HEK293 (cell line): ENCODE measurements around the gene IRX1.

Source experiments
- BCL11B ChIP-seq: fragments of 450-650 bp; formaldehyde crosslinking; IDR thresholded peaks from 2 replicates; pipeline ENCODE4 v1.5.1; 2016; ENCODE audit warnings: low read depth, missing biosample characterization, missing genetic modification characterization
- CTCF ChIP-seq: fragments of 450-650 bp; formaldehyde crosslinking; IDR thresholded peaks from 2 replicates; pipeline ENCODE4 v1.5.1; 2016; ENCODE audit warnings: missing biosample characterization, missing genetic modification characterization
- HOXA7 ChIP-seq: sonication (generic); formaldehyde crosslinking; IDR thresholded peaks from 2 replicates; pipeline ENCODE4 v1.8.1; 2022; ENCODE audit warnings: missing genetic modification reagents, borderline replicate concordance
- ZIC2 ChIP-seq: fragments of 450-650 bp; formaldehyde crosslinking; IDR thresholded peaks from 2 replicates; pipeline ENCODE4 v1.5.1; 2016; ENCODE audit warnings: missing biosample characterization, missing genetic modification characterization
- ZNF514 ChIP-seq: fragments of 450-650 bp; formaldehyde crosslinking; IDR thresholded peaks from 2 replicates; pipeline ENCODE4 v1.5.1; 2016; ENCODE audit warnings: missing biosample characterization, missing genetic modification characterization
- ZNF521 ChIP-seq: fragments of 450-650 bp; formaldehyde crosslinking; IDR thresholded peaks from 2 replicates; pipeline ENCODE4 v1.5.1; 2017; ENCODE audit warnings: missing biosample characterization, mild to moderate bottlenecking, missing genetic modification characterization
- ZNF549 ChIP-seq: fragments of 450-650 bp; IDR thresholded peaks from 2 replicates; pipeline ENCODE4 v1.5.1; 2018; ENCODE audit warnings: missing biosample characterization, missing genetic modification characterization, mild to moderate bottlenecking, inconsistent platforms, moderate library complexity
- ZNF555 ChIP-seq: fragments of 450-650 bp; formaldehyde crosslinking; conservative IDR thresholded peaks from 2 replicates; pipeline ENCODE4 v1.5.1; 2017; ENCODE audit warnings: missing biosample characterization, mild to moderate bottlenecking, missing genetic modification characterization, inconsistent platforms
- ZNF704 ChIP-seq: fragments of 450-650 bp; formaldehyde crosslinking; IDR thresholded peaks from 2 replicates; pipeline ENCODE4 v1.5.1; 2016; ENCODE audit warnings: missing biosample characterization, missing genetic modification characterization
- TF ChIP-seq, protein P1 (sequence below): fragments of 450-650 bp; formaldehyde crosslinking; IDR thresholded peaks from 2 replicates; pipeline ENCODE4 v1.5.1; 2016; ENCODE audit warnings: missing biosample characterization, missing genetic modification characterization

DNA sequence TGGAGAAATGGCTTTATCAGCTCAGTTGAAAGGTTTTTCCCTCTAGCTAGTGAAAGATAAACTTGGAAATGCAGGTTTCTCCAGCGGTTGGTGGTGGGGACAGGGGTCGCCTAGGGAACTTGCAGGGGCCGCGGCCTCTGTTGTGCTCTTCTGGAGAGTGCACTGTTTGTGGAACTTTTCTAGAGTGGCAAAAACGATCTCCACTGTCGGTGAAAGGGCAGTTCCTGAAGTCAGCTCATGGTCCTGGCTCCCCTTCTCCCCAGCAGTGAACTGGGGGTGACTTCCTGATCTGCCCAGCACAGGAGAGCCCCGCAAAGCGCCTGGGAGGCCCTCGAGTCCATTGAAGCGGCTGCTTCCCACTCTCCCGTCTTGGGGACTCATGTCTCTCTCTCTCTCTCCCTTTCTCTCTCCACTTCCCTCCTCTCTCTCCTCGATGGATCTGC is 3.2 kb downstream of the IRX1 start:
- no peak for TF ChIP-seq ZNF704
- TF ChIP-seq ZNF549 (tag by site-specific recombination), result no peak
- TF ChIP-seq ZNF555, result no peak
- TF ChIP-seq HOXA7, result no peak
- TF ChIP-seq CTCF (tag by site-specific recombination), result no peak
- no peak for TF ChIP-seq ZNF514
- TF ChIP-seq ZNF521, result no peak
- TF ChIP-seq, protein P1, sequence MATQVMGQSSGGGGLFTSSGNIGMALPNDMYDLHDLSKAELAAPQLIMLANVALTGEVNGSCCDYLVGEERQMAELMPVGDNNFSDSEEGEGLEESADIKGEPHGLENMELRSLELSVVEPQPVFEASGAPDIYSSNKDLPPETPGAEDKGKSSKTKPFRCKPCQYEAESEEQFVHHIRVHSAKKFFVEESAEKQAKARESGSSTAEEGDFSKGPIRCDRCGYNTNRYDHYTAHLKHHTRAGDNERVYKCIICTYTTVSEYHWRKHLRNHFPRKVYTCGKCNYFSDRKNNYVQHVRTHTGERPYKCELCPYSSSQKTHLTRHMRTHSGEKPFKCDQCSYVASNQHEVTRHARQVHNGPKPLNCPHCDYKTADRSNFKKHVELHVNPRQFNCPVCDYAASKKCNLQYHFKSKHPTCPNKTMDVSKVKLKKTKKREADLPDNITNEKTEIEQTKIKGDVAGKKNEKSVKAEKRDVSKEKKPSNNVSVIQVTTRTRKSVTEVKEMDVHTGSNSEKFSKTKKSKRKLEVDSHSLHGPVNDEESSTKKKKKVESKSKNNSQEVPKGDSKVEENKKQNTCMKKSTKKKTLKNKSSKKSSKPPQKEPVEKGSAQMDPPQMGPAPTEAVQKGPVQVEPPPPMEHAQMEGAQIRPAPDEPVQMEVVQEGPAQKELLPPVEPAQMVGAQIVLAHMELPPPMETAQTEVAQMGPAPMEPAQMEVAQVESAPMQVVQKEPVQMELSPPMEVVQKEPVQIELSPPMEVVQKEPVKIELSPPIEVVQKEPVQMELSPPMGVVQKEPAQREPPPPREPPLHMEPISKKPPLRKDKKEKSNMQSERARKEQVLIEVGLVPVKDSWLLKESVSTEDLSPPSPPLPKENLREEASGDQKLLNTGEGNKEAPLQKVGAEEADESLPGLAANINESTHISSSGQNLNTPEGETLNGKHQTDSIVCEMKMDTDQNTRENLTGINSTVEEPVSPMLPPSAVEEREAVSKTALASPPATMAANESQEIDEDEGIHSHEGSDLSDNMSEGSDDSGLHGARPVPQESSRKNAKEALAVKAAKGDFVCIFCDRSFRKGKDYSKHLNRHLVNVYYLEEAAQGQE (tag by site-specific recombination), result no peak
- no peak for TF ChIP-seq BCL11B (tag by site-specific recombination)
- TF ChIP-seq ZIC2 (tag by site-specific recombination), result no peak
